Measurements from ENCODE around the gene CCL16. TPM values are rescaled to one million over a fixed set of nuclear protein-coding genes. Genes with fewer than 3 reads are reported as not detected.
"Not testable (repeated sequence)": the region's sequence is repeated elsewhere in the genome, so short reads cannot be mapped to it uniquely, and the experiment has no call there.

The CCL16 gene
- total RNA-seq, 1 donor from 2014 or later, result not detected

DNA sequence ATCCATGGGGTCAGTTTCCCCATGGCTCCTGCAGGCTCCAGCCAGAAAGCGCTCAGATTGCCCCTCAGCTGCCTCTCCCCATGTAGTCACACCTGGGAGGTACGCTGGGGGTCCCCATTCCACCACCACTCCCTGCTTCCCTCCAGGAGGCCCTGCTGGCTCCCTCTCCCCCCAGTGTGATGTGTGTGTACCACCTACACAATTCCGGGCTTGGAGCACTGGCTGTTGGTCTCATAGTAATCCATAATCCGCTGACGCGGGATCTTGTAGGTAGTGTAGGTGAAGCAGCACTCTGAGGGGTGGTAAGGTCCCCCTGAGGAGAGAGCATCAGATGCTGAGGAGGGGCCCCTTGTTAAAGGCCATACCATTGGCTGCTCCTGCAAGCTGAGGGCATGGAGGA lies 2.8 kb upstream of the CCL16 start:
- DNase-seq, result no peak

DNA sequence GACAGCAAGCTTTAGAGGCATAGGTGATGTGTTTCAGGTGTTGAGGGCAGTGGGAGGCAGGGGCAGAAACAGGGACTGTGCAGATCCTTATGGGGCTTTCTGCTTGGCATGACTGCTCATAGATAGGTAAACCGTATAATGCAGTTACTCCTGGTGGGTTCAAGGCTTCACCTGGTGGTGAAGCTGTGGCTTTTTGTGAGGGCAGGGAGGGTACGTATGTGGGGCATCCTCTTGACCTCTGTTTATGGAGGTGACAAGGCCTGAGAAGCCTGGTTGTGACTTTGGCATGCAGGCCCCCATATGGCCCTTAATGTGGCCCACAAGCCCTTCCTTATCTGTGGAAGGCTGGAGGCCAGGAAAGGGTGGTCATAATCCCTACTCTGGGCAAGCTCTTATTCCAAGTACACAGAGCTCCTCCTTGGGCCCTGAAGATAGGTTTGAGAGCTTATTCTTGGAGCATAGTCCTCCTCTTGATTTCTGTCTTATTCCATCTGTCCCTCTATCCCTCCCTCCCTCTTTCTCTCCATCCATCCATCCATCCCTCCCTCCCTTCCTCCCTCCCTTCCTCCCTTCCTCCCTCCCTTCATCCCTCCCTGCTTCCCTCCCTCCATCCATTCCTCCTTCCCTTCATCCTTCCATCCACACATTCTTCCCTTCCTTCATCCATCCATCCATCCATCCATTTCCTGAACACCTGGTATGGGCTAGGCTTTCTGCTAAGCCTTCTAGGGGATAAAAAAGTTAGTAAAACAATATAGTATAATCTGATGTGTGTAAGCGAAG lies 1.3 kb upstream of the CCL16 start:
- DNase-seq, result no peak

DNA sequence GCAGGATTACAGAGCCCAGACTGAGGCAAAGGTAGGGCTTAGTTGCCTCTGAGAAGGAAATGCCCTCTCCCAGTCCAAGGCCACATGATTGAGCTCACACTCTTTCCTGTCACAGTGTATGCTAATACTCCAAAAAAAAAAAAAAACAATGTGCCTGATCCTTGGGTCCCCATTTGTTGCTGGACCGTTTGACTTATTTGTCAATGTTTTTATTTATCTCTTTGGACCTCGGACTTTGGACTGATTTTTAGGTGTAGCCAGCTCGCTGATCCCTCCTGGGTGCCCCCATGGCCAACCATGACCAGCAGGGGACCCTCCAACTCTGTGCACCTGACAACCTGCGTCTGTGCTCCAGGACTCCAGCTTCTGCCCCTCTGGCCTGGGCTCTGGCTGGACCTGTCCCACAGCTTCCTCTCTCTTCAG lies 622 bp upstream of the CCL16 start:
- DNase-seq, result no peak

DNA sequence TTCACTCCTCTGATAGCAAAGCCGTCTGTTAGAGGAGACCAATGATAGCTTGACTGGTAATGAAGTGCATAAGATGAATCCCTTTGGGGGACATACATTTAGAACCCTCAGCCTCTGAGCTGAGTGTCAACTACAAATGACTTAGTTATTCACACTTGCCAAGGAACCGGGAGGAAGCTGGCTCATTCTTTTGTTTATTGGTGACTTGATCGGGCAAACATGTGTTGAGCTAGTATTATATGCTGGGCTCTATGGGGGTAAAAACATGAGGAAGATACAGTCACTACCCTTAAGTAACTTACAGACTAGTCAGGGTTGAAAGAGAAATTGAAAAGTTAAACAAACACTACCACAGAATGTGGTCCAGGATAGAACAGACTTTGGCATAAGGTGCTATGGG lies 3.0 kb downstream of the CCL16 start:
- no peak for DNase-seq

DNA sequence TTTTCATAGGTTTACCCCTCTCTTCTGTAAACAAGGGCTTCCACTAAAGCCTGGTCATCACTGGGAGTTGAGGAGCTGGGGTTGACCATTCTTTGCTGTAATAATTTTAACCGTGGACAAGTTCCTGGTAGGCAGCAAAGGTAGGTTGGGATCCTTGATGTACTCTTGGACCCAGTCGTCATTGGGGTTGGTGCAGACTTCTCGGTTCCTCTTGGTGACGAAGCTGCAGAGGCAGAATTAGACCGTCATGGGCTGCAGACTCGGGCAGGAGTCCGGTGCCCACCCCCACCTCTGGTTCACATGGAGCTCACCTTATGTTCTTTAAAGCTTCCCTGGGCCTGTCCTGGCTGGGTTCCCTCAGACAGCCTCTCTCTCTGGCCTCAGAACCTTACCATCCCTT lies 3.8 kb downstream of the CCL16 start:
- no peak for DNase-seq

DNA sequence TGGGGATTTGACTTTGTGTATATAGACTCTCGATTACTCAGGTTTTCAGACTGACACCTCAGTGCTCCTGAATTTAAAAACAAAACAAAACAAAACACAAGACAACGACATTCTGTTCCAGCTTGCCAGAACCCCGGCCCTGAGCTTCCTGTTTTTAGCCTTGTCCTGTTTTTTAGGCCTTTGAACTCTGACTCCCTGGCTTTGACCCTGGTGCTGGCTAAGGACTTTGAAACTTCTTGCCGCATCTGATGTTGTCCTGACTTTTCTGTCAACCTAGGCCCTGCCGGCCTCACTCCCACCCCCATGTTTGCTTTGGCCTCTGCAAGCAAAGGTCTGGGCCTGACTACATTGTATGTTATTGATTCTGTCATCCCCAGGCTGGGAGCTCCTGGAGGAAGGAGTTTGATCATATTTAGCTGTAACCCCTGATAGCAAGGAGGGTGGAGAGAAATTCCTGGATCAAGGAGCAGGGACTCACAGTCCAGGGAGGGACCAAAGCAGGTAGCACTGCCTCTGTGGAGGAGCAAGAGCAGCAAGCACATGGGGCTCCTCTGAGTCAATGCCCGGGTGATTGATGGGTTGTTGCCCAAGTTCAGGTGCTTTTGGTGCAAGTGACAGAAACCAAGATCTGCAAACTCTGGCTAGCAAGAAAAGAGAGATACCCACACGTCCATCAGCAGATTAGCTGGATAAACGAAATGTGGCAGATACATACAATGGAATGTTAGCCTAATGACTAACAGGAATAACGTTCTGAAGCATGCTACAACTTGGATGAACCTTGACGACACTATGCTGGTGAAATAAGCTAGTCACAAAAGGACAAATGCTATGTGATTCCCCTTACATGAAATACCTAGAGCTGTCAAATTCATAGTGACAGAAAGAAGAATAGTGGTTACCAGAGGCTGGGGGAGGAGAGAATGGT lies 7.7 kb downstream of the CCL16 start:
- DNase-seq, result no peak

DNA sequence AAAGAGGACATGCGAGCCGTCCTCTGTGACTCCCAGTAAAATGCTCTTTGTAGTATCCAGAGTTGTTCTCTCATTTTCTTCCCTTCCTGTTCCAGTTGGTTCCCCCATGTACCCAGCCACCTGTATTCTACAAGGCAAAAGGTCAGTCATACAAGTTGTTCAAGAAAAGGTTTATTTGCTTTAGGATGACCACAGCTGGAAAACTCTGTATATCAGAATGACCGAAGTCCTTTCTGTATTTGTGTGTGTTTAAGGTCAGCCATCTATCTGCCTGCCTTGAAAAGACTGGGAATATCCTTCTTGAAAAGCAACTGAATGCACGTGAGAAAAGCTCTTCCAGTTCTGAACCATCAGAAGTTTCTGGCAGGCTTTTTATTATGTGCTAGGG lies 8.4 kb downstream of the CCL16 start:
- no peak for DNase-seq

DNA sequence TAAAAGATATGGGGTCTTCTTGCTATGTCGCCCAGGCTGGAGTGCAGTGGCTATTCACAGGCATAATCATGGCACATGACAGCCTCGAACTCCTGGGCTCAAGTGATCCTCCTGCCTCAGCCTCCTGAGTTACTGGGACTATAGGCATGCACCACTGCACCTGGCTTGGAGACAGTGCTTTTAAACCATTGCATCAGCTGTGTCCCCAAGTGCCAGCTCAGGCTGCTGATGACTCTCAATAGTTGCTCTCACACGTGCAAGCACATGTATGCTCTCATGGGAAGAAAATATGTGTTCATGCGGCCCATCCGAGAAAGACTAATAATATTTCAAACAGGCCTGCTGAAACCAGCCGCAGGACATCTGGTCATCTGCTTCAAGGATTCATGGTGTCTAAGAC lies 8.8 kb downstream of the CCL16 start:
- DNase-seq, result no peak

DNA sequence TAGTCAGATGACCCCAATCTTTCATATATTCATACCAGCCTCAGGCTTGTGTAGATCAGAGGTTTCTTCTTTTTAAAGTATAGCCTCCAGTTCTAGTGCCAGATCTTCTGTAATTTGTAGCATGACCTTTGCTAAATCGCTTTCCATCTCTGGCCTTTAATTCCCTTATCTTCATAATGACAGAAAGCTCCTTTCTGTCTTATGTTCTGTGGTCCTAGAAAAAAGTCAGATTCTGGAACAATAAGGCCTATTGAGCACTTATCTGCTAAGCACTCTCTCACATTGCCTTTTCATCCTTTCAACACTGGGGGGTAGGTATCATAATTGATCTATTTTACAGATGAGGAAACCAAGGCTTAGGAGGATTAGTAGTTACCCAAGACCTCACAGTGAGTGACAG lies 9.2 kb downstream of the CCL16 start:
- DNase-seq, result no peak

DNA sequence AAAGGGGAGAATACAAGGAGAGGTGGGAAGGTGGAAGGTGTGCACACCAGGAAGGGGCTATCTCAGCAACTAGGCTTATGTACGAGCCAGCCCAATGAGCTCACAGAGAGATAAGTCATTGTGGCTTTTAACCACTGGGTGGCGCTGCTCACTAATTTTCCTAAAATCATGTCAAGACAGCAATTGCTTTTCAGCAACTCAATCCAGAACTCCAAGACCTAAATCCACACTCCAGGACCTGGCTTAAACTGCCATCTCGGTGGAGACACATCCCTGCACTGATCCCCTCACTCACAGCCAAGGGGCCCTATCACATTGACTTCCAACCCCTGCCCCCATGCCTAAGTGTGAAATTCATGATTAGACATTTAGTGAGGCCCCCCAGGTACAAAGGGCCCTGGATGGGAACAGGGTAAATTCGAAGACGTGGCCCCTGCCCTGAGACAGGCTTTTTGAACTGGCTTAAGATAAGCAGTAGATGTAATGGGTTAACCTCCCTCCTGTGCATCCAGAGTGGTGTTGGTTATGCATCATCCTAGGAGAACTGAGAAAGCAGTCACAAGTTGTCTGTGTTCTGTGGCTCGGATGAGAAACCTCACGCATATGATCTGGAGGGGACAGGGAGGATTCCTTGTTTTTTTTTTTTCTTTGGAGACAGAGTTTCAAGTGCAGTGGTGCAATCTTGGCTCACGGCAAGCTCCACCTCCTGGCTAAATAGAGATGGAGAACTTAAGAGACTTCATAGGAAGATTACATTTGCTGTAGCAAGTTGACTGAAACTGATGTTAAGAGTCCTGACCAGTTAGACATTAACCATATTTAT lies 11.5 kb downstream of the CCL16 start:
- peak; percentile 67 for DNase-seq

DNA sequence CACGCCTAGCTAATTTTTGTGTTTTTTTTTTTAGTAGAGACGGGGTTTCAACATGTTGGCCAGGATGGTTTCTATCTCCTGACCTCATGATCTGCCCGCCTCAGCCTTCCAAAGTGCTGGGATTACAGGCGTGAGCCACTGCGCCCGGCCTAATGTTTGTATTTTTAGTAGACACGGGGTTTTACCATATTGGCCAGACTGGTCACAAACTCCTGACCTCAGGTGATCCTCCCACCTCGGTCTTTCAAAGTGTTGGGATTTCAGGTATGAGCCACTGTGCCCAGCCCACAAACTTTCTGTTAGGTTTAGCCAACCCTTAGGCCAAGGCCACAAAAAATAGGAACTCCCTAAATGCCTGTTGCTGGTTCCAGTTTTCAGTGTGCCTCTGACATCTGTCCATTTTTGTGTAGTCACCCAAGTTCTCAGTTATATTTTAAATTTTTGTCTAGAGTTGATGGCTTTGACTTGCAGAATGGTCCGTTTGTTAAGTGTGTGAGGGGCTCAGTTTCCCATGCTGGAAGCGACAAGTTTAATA lies 12.7 kb downstream of the CCL16 start:
- DNase-seq, result no peak

DNA sequence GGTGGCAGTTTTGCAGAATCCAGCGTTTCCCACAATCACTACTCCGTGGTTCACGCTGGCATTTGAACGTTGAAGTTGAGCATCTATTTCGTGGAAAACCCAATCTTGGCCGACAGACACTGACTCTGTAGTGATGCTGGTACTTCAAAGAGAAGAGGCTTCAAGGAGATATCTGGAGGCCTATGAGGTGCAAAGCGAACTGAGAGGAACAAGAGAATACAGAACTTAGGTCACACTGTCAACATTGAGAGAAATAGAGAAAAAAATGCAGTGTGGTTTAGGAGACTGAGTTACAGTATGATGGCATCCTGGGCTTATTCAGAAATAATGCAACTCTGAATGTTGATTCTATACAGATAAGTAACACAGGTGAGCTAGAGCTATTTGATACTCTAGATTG lies 16.0 kb downstream of the CCL16 start:
- DNase-seq, result no peak

DNA sequence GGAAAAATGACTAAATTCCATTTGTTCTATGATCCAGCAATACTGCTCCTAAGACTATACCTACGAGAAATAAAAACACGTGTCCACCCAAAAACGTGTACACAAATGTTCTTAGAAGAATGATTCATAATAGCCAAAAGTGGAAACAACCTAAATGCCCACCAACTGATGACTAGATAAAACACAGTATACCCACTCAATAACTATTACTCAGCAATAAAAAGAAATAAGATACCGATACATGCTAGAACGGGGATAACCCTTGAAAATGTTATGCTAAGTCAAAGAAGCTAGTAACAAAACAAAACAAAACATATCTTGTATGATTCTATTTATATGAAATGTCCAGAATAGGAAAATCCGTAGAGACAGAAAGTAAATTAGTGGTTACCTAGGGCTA lies 17.6 kb downstream of the CCL16 start:
- no peak for DNase-seq

DNA sequence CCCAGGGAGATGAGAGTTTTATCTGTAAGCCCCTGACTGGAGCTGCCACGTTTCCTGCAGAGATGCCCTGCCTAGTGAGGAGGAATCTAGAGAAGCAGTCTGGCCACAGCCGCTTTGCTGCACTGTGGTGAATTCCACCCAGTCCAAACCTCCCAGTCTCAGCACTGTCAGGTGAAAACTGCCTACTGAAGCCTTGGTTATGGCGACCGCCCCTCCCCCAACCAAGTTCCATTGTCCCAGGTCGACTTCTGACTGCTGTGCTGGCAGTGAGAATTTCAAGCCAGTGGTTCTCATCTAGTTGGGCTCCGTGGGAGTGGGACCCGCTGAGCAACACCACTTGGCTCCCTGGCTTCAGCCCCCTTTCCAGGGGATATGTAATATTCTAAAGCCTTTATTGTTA lies 27.6 kb downstream of the CCL16 start:
- no peak for DNase-seq

DNA sequence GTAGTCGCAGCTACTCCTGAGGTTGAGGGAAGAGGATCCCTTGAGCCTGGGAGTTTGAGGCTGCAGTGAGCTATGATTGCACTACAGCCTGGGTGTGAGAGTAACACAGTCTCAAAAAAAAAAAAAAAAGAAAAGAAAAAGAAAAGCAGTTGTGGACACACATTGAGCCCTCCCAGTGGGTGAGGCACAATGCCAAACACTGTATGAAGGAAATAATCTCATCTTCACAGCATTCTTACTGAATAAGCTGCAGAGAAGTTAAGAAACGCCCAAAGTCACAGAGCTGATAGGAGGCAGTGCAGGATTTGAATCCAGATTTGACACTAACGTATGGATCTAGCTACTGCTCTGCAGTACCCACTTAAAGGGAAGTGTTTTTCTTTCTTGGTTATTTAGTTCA lies 31.9 kb downstream of the CCL16 start:
- no peak for DNase-seq

DNA sequence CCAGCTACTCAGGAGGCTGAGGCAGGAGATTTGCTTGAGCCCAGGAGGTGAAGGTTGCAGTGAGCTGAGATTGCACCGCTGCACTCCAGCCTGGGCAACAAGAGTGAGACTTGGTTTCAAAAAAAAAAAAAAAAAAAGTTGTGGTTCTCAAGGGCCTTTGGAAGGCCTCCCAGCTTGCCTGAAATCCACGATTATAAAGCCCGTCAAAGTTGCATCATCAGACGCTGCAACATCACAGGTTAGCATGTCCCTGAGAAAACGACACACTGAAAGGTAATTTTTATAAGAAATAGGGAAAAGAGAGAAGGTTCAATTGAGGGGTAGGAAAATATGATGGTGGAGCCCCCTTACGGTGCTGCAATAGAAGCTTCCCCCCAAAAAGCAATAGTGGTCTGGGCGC lies 33.2 kb downstream of the CCL16 start:
- DNase-seq, result no peak

DNA sequence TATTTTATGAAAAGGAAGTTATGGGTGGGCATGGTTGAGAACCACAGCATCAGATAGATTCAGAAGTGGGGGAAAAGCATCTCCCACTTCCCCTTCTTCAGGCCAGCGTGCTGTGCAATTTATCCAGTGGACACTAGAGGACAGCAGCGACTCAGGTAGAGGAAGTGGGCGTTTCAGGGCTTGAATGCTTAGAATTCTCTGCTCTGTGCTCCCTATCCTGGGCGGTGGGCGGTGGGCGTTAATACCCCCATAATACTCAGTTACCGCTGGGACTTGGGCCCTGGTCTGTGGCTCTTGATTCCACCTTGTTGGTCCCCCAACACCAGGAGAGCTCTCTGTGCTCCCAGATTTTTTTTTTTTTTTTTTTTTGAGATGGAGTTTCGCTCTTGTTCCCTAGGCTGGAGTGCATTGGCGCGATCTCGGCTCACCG lies 34.1 kb downstream of the CCL16 start:
- no peak for DNase-seq

DNA sequence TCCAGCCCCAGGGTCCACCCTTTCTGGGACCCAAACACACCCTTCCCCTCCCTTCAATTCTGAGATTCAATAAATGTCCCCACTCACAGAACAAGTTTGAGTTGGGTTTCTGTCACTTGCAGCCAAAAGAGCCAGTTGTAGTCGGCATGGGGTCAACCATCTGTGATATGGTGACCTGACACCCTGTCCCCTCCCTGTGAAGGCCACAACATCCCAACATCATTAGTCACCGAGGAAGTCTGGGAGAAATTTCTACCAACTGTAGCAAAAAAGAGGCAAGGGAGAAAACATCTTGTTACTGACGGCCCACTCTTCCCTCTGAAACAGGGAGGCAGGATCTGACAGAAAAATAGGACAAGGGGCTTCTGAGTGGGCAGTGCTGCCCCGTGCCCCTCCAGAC lies 37.1 kb downstream of the CCL16 start:
- no peak for DNase-seq

DNA sequence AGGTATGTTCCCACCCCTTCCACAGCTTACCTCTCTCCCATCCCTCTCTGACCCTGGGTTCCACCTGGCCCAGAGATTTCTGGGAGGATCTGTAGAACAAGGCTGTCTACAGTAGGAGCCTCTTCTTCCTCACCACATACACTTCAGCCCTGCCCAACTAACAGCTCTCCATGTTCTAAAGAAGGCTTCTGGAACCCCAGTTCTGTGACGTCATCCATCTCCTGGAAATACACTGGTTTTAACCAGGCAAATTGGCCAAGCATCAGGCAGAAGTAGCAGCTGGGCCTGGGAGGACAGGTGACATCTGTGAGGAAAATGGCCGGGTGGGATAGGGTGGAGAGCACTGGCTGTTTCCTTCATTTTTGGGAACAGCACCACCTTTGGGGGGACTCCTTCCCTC lies 37.8 kb downstream of the CCL16 start, which contains the start of gene LYZL6:
LYZL6 (minus strand) TSS at position 177 of the 400 bp plus-strand sequence. CDS start 4,357 bp downstream, outside the sequence.
- no peak for DNase-seq

DNA sequence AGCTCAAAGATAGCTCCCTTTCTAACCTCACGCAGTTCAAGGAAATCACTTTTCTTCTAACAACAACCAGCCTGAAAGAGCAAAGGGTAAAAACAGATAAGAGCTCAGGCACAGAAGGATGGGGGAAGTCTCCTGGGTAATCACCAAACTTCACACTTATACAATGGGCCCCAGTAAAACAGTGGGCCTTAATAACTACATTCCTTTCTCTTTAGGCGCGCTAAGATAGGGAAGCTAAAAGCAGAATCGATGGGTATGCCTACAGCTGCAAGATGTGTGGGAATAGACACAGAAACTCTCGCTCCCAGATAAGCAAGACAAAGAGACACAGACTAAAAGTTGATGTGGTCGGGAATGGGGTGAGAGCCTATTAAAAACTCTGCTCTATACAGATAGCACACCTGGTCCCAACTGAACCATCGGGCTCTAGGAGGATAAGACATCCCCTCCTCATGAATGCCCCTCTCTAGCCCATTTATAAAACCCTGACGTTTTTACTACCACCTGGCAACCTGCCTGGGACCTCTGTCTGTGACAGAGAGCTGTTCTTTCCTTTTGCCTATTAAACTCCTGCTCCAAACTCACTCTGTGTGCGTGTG lies 38.6 kb downstream of the CCL16 start:
- no peak for DNase-seq

DNA sequence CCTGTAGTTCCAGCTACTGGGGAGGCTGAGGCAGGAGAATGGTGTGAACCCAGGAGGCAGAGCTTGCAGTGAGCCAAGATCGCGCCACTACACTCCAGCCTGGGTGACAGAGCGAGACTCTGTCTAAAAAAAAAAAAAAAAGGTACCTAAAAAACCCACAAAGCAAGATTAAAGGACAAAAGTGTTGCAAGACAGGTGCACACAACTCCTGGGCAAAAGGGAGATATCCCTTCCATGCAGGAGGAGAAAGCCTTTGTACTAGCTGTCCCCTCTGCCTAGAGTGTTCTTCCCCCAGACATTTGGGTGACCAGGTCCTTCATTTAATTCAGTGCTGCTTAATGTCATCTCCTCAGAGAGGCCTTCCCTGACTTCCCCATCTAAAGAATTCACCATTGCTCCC lies 42.8 kb downstream of the CCL16 start:
- DNase-seq, result not testable (repeated sequence)

DNA sequence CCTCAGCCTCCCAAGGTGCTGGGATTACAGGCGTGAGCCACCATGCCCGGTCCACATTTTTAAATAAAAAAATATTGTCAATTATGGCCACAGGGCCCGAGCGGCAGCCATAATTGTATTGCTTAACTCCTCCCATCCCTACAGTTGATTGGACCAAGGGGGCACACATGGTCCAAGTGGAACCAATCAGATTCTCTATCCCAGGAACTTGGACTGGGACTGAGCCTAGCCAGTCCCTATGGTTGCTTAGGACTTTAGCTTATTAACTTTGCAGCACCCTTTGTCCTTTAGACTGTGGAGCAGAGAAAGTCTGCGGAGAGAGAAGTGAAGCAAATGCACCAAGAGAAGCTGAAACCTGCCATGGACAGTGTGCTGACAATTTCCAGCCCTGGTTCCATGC lies 45.2 kb downstream of the CCL16 start:
- DNase-seq, result no peak
